Measurements from ENCODE around the gene ZBED2.
"Not testable (repeated sequence)": the region's sequence is repeated elsewhere in the genome, so short reads cannot be mapped to it uniquely, and the experiment has no call there.

Gene ZBED2

GRCh38 chr3:111571907-111572460, 23.2 kb downstream of the ZBED2 start:
- no peak for DNase-seq (ENCODE audit: low spot score)

GRCh38 chr3:111571282-111571681, 23.9 kb downstream of the ZBED2 start:
- DNase-seq (ENCODE audit: low spot score) = no peak

GRCh38 chr3:111570404-111571030, 24.6 kb downstream of the ZBED2 start:
- DNase-seq (ENCODE audit: low spot score) = no peak

GRCh38 chr3:111568911-111569310, 26.2 kb downstream of the ZBED2 start:
- no peak for DNase-seq (ENCODE audit: low spot score)

- DNase-seq (ENCODE audit: low spot score) = no peak
Observed at GRCh38 chr3:111568355-111568754, 26.8 kb downstream of the ZBED2 start.

- no peak for DNase-seq (ENCODE audit: low spot score)
Observed at GRCh38 chr3:111566844-111567243, 28.3 kb downstream of the ZBED2 start.

GRCh38 chr3:111561902-111562301, 33.2 kb downstream of the ZBED2 start:
- not testable (repeated sequence) for DNase-seq (ENCODE audit: low spot score)

GRCh38 chr3:111548756-111549155, 46.4 kb downstream of the ZBED2 start:
- no peak for DNase-seq (ENCODE audit: low spot score)

GRCh38 chr3:111548092-111548491, 47.1 kb downstream of the ZBED2 start:
- no peak for DNase-seq (ENCODE audit: low spot score)

GRCh38 chr3:111547631-111548030, 47.5 kb downstream of the ZBED2 start:
- DNase-seq (ENCODE audit: low spot score) = no peak

GRCh38 chr3:111545349-111545748, 49.8 kb downstream of the ZBED2 start:
- no peak for DNase-seq (ENCODE audit: low spot score)

Data from AG08396 (cell line).